ENCODE results near the gene ACOX3. TPM values are rescaled to one million over a fixed set of nuclear protein-coding genes. Genes with fewer than 3 reads are reported as not detected.

ACOX3 gene
- total RNA-seq, 1 experiment from 2014 or later: 11.0 TPM

- TF ChIP-seq CTCF (IDR thresholded peaks at IDR 0.05; ENCODE audit: unreplicated experiment): no peak
- Mint-ChIP-seq H3K4me1 (ENCODE audit: low read depth, unreplicated experiment) (no peaks in the 10 kb centered on the region), H3K27ac (ENCODE audit: unreplicated experiment) (no peak overlapping the region), H3K36me3 (ENCODE audit: insufficient read depth, unreplicated experiment) (no peaks in the 10 kb centered on the region), H3K4me3 (ENCODE audit: low read depth, unreplicated experiment) (no peak overlapping the region), H3K9me3 (ENCODE audit: low read depth, unreplicated experiment) (peaks cover 7% of the 10 kb centered on the region), H3K27me3 (ENCODE audit: unreplicated experiment) (peaks cover 72% of the 10 kb centered on the region)
- BruUV-seq (replicated peaks): no TSS peak
- intact Hi-C loops (cut with micrococcal nuclease; ENCODE audit: unreplicated experiment): no loop called here
- CTCF ChIA-PET: no interaction called here
- no peak for DNase-seq
These were observed 109.0 kb downstream of the ACOX3 start for GRCh38 chr4:8331575-8331955.

- BruUV-seq (replicated peaks): no TSS peak
- Mint-ChIP-seq H3K4me3 (ENCODE audit: low read depth, unreplicated experiment) (no peak overlapping the region), H3K27me3 (ENCODE audit: unreplicated experiment) (peaks cover 66% of the 10 kb centered on the region), H3K9me3 (ENCODE audit: low read depth, unreplicated experiment) (peaks cover 7% of the 10 kb centered on the region), H3K36me3 (ENCODE audit: insufficient read depth, unreplicated experiment) (no peaks in the 10 kb centered on the region), H3K4me1 (ENCODE audit: low read depth, unreplicated experiment) (no peaks in the 10 kb centered on the region), H3K27ac (ENCODE audit: unreplicated experiment) (no peak overlapping the region)
- CTCF ChIA-PET: no interaction called here
- no peak for TF ChIP-seq CTCF (IDR thresholded peaks at IDR 0.05; ENCODE audit: unreplicated experiment)
- intact Hi-C loops (cut with micrococcal nuclease; ENCODE audit: unreplicated experiment): no loop called here
- DNase-seq: no peak
These were observed 109.5 kb downstream of the ACOX3 start for GRCh38 chr4:8330821-8331574.

GRCh38 chr4:8329859-8330761 is 110.4 kb downstream of the ACOX3 start:
- DNase-seq: no peak
- TF ChIP-seq CTCF (IDR thresholded peaks at IDR 0.05; ENCODE audit: unreplicated experiment): no peak
- intact Hi-C loops (cut with micrococcal nuclease; ENCODE audit: unreplicated experiment): no loop called here
- H3K9me3 Mint-ChIP-seq (ENCODE audit: low read depth, unreplicated experiment): peaks cover 3% of the 10 kb centered on the region
- no peaks in the 10 kb centered on the region for H3K4me1 Mint-ChIP-seq (ENCODE audit: low read depth, unreplicated experiment)
- peaks cover 57% of the 10 kb centered on the region for H3K27me3 Mint-ChIP-seq (ENCODE audit: unreplicated experiment)
- no peak overlapping the region for H3K4me3 Mint-ChIP-seq (ENCODE audit: low read depth, unreplicated experiment)
- H3K27ac Mint-ChIP-seq (ENCODE audit: unreplicated experiment): no peak overlapping the region
- no TSS peak for BruUV-seq (replicated peaks)
- CTCF ChIA-PET: no interaction called here
- no peaks in the 10 kb centered on the region for H3K36me3 Mint-ChIP-seq (ENCODE audit: insufficient read depth, unreplicated experiment)

GRCh38 chr4:8329560-8329858 is 111.0 kb downstream of the ACOX3 start:
- no peak for DNase-seq
- BruUV-seq (replicated peaks): no TSS peak
- Mint-ChIP-seq H3K36me3 (ENCODE audit: insufficient read depth, unreplicated experiment) (no peaks in the 10 kb centered on the region), H3K9me3 (ENCODE audit: low read depth, unreplicated experiment) (peaks cover 3% of the 10 kb centered on the region), H3K27ac (ENCODE audit: unreplicated experiment) (no peak overlapping the region), H3K4me3 (ENCODE audit: low read depth, unreplicated experiment) (no peak overlapping the region), H3K4me1 (ENCODE audit: low read depth, unreplicated experiment) (no peaks in the 10 kb centered on the region), H3K27me3 (ENCODE audit: unreplicated experiment) (peaks cover 56% of the 10 kb centered on the region)
- CTCF ChIA-PET: no interaction called here
- TF ChIP-seq CTCF (IDR thresholded peaks at IDR 0.05; ENCODE audit: unreplicated experiment): no peak
- intact Hi-C loops (cut with micrococcal nuclease; ENCODE audit: unreplicated experiment): no loop called here
